ENCODE measurements around the gene KATNB1. TPM values are rescaled to one million over a fixed set of nuclear protein-coding genes. Genes with fewer than 3 reads are reported as not detected.

Gene KATNB1
- total RNA-seq, 2 experiments from 2014 or later: 37.4 to 43.5 TPM

- no TSS peak for BruUV-seq (replicated peaks)
- no peaks in the 10 kb centered on the region for H3K79me2 ChIP-seq (ENCODE audit: insufficient read depth, low read depth, low read length)
- H4K20me1 ChIP-seq (ENCODE audit: insufficient read depth, low read length): no peaks in the 10 kb centered on the region
- TF ChIP-seq CTCF (conservative IDR thresholded peaks at IDR 0.05; ENCODE audit: low read length): no peak
- TF ChIP-seq EZH2phosphoT487 (IDR thresholded peaks at IDR 0.05; ENCODE audit: borderline replicate concordance, low read depth, low read length): no peak
- peaks cover 6% of the 10 kb centered on the region for H3K4me1 ChIP-seq (ENCODE audit: insufficient read depth, low read length, poor library complexity, severe bottlenecking)
- no peak overlapping the region for H3K4me2 ChIP-seq (ENCODE audit: low read length)
- intact Hi-C loops (cut with micrococcal nuclease; ENCODE audit: unreplicated experiment): no loop called here
- H3K4me3 ChIP-seq (ENCODE audit: low read depth, low read length, poor library complexity, severe bottlenecking): no peak overlapping the region
- no peak overlapping the region for H2AFZ ChIP-seq (ENCODE audit: low read length)
- ChIA-PET POLR2A (interaction anchor here (0.6 kb wide), 1 partner anchor 15 kb away, joined by 3 read pairs; no protein-coding TSS in a partner anchor), CTCF (ENCODE audit: unreplicated experiment) (no interaction called here)
- DNase-seq (ENCODE audit: low spot score): no peak
- H3K9me3 ChIP-seq (ENCODE audit: low read length): no peaks in the 10 kb centered on the region
- no peaks in the 10 kb centered on the region for H3K36me3 ChIP-seq (ENCODE audit: insufficient read depth, low read length)
- no peak overlapping the region for H3K27ac ChIP-seq (ENCODE audit: low read depth, low read length, poor library complexity, severe bottlenecking)
- no peaks in the 10 kb centered on the region for H3K9me2 ChIP-seq (ENCODE audit: insufficient read depth, low read length)
These were observed 4.5 kb upstream of the KATNB1 start for GRCh38 chr16:57730771-57731730.

- CTCF ChIA-PET (ENCODE audit: unreplicated experiment): no interaction called here
- Histone ChIP-seq H3K79me2 (ENCODE audit: insufficient read depth, low read depth, low read length) (no peaks in the 10 kb centered on the region), H3K36me3 (ENCODE audit: insufficient read depth, low read length) (peaks cover under 1% of the 10 kb centered on the region; the same call in 1 of the 2 replicates), H3K4me1 (ENCODE audit: insufficient read depth, low read length, poor library complexity, severe bottlenecking) (peaks cover 15% of the 10 kb centered on the region), H3K4me3 (ENCODE audit: low read depth, low read length, poor library complexity, severe bottlenecking) (no peak overlapping the region), H3K27ac (ENCODE audit: low read depth, low read length, poor library complexity, severe bottlenecking) (no peak overlapping the region), H3K4me2 (ENCODE audit: low read length) (no peak overlapping the region), H2AFZ (ENCODE audit: low read length) (no peak overlapping the region), H3K9me3 (ENCODE audit: low read length) (no peaks in the 10 kb centered on the region), H4K20me1 (ENCODE audit: insufficient read depth, low read length) (no peaks in the 10 kb centered on the region), H3K9me2 (ENCODE audit: insufficient read depth, low read length) (no peaks in the 10 kb centered on the region)
- BruUV-seq (replicated peaks): no TSS peak
- POLR2A ChIA-PET: interaction anchor here (0.6 kb wide), 1 partner anchor 14 kb away, joined by 3 read pairs; no protein-coding TSS in a partner anchor
- intact Hi-C loops (cut with micrococcal nuclease; ENCODE audit: unreplicated experiment): no loop called here
- TF ChIP-seq CTCF (conservative IDR thresholded peaks at IDR 0.05; ENCODE audit: low read length) (no peak), EZH2phosphoT487 (IDR thresholded peaks at IDR 0.05; ENCODE audit: borderline replicate concordance, low read depth, low read length) (no peak)
- no peak for DNase-seq (ENCODE audit: low spot score)
These were observed 3.5 kb upstream of the KATNB1 start for GRCh38 chr16:57732037-57732436.

GRCh38 chr16:57732714-57733113 is 2.9 kb upstream of the KATNB1 start:
- Histone ChIP-seq H3K4me1 (ENCODE audit: insufficient read depth, low read length, poor library complexity, severe bottlenecking) (peaks cover 16% of the 10 kb centered on the region), H2AFZ (ENCODE audit: low read length) (no peak overlapping the region), H3K27ac (ENCODE audit: low read depth, low read length, poor library complexity, severe bottlenecking) (no peak overlapping the region), H3K79me2 (ENCODE audit: insufficient read depth, low read depth, low read length) (no peaks in the 10 kb centered on the region), H3K36me3 (ENCODE audit: insufficient read depth, low read length) (peaks cover 8% of the 10 kb centered on the region; the same call in 1 of the 2 replicates), H3K4me2 (ENCODE audit: low read length) (no peak overlapping the region), H4K20me1 (ENCODE audit: insufficient read depth, low read length) (no peaks in the 10 kb centered on the region), H3K4me3 (ENCODE audit: low read depth, low read length, poor library complexity, severe bottlenecking) (no peak overlapping the region), H3K9me2 (ENCODE audit: insufficient read depth, low read length) (no peaks in the 10 kb centered on the region), H3K9me3 (ENCODE audit: low read length) (no peaks in the 10 kb centered on the region)
- intact Hi-C loops (cut with micrococcal nuclease; ENCODE audit: unreplicated experiment): no loop called here
- TF ChIP-seq EZH2phosphoT487 (IDR thresholded peaks at IDR 0.05; ENCODE audit: borderline replicate concordance, low read depth, low read length) (no peak), CTCF (conservative IDR thresholded peaks at IDR 0.05; ENCODE audit: low read length) (no peak)
- no TSS peak for BruUV-seq (replicated peaks)
- DNase-seq (ENCODE audit: low spot score): no peak
- ChIA-PET POLR2A (no interaction called here), CTCF (ENCODE audit: unreplicated experiment) (no interaction called here)

All from OCI-LY7 (cell line).